Suprapubic skin (tissue), 4 donors: Measurements from ENCODE around the gene MDK.

Source experiments
- EP300 ChIP-seq: sonication (generic); formaldehyde crosslinking; IDR thresholded peaks from one replicate; pipeline ENCODE4 v1.6.1; 2017; ENCODE audit warnings: antibody characterized with exemption
- POLR2A ChIP-seq, 2 donors: fragments of 450-650 bp; IDR thresholded peaks; one replicate each; pipeline ENCODE4 v1.6.1; 2017; ENCODE audit warnings: antibody characterized with exemption in 2 of 2, mild to moderate bottlenecking in 2 of 2, moderate library complexity in 2 of 2
- POLR2AphosphoS5 ChIP-seq, 3 donors: sonication (generic); formaldehyde crosslinking; IDR thresholded peaks; one replicate each; pipeline ENCODE4 v1.6.1; 2017; ENCODE audit warnings: antibody characterized with exemption in 3 of 3
- TF ChIP-seq, protein P1 (sequence below), 2 donors: fragments of 200-600 bp in 1 of 2; fragments of 450-650 bp in 1 of 2; sonication (generic) in 1 of 2; IDR thresholded peaks; one replicate each; pipeline ENCODE4 v1.5.1; 2016 to 2019; ENCODE audit warnings: antibody characterized with exemption in 2 of 2, mild to moderate bottlenecking in 1 of 2, moderate library complexity in 1 of 2

DNA sequence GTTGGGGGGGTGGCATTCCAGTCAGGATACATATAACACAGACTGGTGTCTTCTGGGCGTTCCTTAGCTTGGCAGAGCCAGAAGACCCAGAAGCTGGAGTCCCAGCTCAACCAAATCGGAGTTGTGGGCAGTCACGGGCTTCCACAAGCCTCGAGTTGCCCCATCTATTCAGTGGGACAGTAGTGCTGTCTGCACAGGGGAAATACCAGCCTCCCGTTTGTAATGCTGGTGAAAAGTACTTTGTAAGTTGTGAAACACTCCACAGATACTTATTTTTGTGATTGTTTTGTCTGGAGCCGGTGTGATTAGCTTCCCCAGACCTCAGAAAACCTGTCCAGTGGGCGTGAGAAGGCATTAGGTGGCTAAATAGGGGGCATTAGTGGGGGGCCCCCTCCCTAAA lies 20.6 kb upstream of the MDK start:
- TF ChIP-seq, protein P1, sequence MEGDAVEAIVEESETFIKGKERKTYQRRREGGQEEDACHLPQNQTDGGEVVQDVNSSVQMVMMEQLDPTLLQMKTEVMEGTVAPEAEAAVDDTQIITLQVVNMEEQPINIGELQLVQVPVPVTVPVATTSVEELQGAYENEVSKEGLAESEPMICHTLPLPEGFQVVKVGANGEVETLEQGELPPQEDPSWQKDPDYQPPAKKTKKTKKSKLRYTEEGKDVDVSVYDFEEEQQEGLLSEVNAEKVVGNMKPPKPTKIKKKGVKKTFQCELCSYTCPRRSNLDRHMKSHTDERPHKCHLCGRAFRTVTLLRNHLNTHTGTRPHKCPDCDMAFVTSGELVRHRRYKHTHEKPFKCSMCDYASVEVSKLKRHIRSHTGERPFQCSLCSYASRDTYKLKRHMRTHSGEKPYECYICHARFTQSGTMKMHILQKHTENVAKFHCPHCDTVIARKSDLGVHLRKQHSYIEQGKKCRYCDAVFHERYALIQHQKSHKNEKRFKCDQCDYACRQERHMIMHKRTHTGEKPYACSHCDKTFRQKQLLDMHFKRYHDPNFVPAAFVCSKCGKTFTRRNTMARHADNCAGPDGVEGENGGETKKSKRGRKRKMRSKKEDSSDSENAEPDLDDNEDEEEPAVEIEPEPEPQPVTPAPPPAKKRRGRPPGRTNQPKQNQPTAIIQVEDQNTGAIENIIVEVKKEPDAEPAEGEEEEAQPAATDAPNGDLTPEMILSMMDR (IDR thresholded peaks at IDR 0.05), result no peak
- no peak for TF ChIP-seq POLR2A (IDR thresholded peaks at IDR 0.05)
- TF ChIP-seq EP300, result no peak
- TF ChIP-seq POLR2AphosphoS5 (IDR thresholded peaks at IDR 0.05), result no peak
